ENCODE measurements around the gene PPP2R5C. TPM values are rescaled to one million over a fixed set of nuclear protein-coding genes. Genes with fewer than 3 reads are reported as not detected.

The PPP2R5C gene
- total and polyA plus RNA-seq, 2 donors (not counting 3 experiments of a cell fraction or from before 2014, with no cell fraction given): 42.6 to 83.6 TPM

GRCh38 chr14:101775826-101776225 lies 14.3 kb downstream of the PPP2R5C start:
- CTCF ChIA-PET: no interaction called here
- no peak for FAIRE-seq
- TF ChIP-seq GATA2 (IDR thresholded peaks at IDR 0.05; ENCODE audit: insufficient read depth, insufficient read length, low read depth, low read length) (no peak), CTCF (IDR thresholded peaks at IDR 0.05; ENCODE audit: extremely low read depth in 1 of 2, insufficient read depth in 1 of 2, low read depth in 1 of 2, low read length in 2 of 2) (no peak), FOS (IDR thresholded peaks at IDR 0.05; ENCODE audit: borderline replicate concordance, insufficient read depth, low read length) (no peak), POLR2A (IDR thresholded peaks at IDR 0.05; ENCODE audit: low read depth, low read length) (no peak), MYC (IDR thresholded peaks at IDR 0.05; ENCODE audit: low read depth, low read length) (no peak), JUN (IDR thresholded peaks at IDR 0.05; ENCODE audit: borderline replicate concordance, insufficient read depth, insufficient read length, low read depth) (no peak), EZH2 (IDR thresholded peaks at IDR 0.05; ENCODE audit: borderline replicate concordance, low read depth, low read length, severe bottlenecking) (no peak), POLR2AphosphoS5 (IDR thresholded peaks at IDR 0.05; ENCODE audit: insufficient read depth, low read depth, low read length) (no peak), MAX (IDR thresholded peaks at IDR 0.05; ENCODE audit: insufficient read depth, insufficient read length) (no peak)
- no peak overlapping the region for H3K4me3 ChIP-seq (replicated peaks in 1 of 3; ENCODE audit: insufficient read depth in 1 of 3, low read depth in 1 of 3, low read length in 3 of 3)
- H3K27ac ChIP-seq (ENCODE audit: insufficient read depth, low read depth, low read length): no peak overlapping the region
- H4K20me1 ChIP-seq (replicated peaks; ENCODE audit: control insufficient read depth, extremely low read depth, insufficient read depth, low read length): no peaks in the 10 kb centered on the region
- H3K36me3 ChIP-seq (ENCODE audit: control insufficient read depth in 2 of 2, extremely low read depth in 1 of 2, insufficient read depth in 2 of 2, low read length in 2 of 2): no peaks in the 10 kb centered on the region
- no peak for DNase-seq (ENCODE audit: low read depth, low spot score)
- peaks cover 20 to 25% of the 10 kb centered on the region in 2 experiments for H3K27me3 ChIP-seq (ENCODE audit: control insufficient read depth in 2 of 2, insufficient read depth in 2 of 2, low read length in 2 of 2)
- H3K4me2 ChIP-seq (ENCODE audit: insufficient read depth, low read length): no peak overlapping the region
- intact Hi-C loops (cut with micrococcal nuclease): no loop called here
- BruUV-seq (replicated peaks): no TSS peak
- no peak overlapping the region for H2AFZ ChIP-seq (ENCODE audit: low read depth, low read length)
- dilution Hi-C loops (cut with MboI; ENCODE audit: extremely low pct_ligation_motif_present, low sequenced_read_pairs): no loop called here
- POLR2A ChIA-PET: no interaction called here
- H3K9ac ChIP-seq (replicated peaks; ENCODE audit: extremely low read depth, insufficient read depth, low read length): no peak overlapping the region
- H3K9me3 ChIP-seq (replicated peaks; ENCODE audit: control insufficient read depth, insufficient read depth, low read length): no peaks in the 10 kb centered on the region
- no peaks in the 10 kb centered on the region for H3K9me1 ChIP-seq (replicated peaks; ENCODE audit: control insufficient read depth, extremely low read depth, insufficient read depth, low read length)
- H3K79me2 ChIP-seq (ENCODE audit: control insufficient read depth, insufficient read depth, low read length): no peaks in the 10 kb centered on the region
- H3K4me1 ChIP-seq (ENCODE audit: control insufficient read depth, extremely low read depth, insufficient read depth, low read length): no peaks in the 10 kb centered on the region
